K562 (cell line): ENCODE data around the gene PLA2G2C.

Source experiments
- CBX2 ChIP-seq: fragments of 200-600 bp; sonication (generic); IDR thresholded peaks from one replicate; pipeline ENCODE4 v1.6.1; 2012; ENCODE audit warnings: mild to moderate bottlenecking, low read length, inconsistent platforms; ENCODE audit not compliant: insufficient read depth, poor library complexity, severe bottlenecking
- EP300 ChIP-seq: IDR thresholded peaks from 2 replicates; pipeline ENCODE4 v1.6.1; 2012; ENCODE audit warnings: low read length, improper control_type of control experiment
- HDAC2 ChIP-seq: fragments of 450-650 bp; IDR thresholded peaks from 2 replicates; pipeline ENCODE4 v1.6.1; 2016; ENCODE audit warnings: mild to moderate bottlenecking
- MYC ChIP-seq, 2 experiments: fragments of 250-450 bp in 1 of 2; sonication (Bioruptor Pico) in 1 of 2; IDR thresholded peaks; 2 replicates each; pipeline versions ENCODE4 v1.5.1 to v1.6.1; 2012 to 2021; ENCODE audit warnings: low read depth in 2 of 2, borderline replicate concordance in 1 of 2, improper control_type of control experiment in 1 of 2, low read length in 1 of 2, mild to moderate bottlenecking in 1 of 2, moderate library complexity in 1 of 2
- TCF7L2 ChIP-seq: fragments of 150-350 bp; IDR thresholded peaks from 2 replicates; pipeline ENCODE4 v1.6.1; 2016; ENCODE audit warnings: low read depth, mild to moderate bottlenecking, low read length, moderate library complexity
- TF ChIP-seq, protein P1 (sequence below): sonication (generic); formaldehyde crosslinking; IDR thresholded peaks from 2 replicates; pipeline ENCODE4 v1.5.0; 2020; ENCODE audit warnings: missing genetic modification reagents

DNA sequence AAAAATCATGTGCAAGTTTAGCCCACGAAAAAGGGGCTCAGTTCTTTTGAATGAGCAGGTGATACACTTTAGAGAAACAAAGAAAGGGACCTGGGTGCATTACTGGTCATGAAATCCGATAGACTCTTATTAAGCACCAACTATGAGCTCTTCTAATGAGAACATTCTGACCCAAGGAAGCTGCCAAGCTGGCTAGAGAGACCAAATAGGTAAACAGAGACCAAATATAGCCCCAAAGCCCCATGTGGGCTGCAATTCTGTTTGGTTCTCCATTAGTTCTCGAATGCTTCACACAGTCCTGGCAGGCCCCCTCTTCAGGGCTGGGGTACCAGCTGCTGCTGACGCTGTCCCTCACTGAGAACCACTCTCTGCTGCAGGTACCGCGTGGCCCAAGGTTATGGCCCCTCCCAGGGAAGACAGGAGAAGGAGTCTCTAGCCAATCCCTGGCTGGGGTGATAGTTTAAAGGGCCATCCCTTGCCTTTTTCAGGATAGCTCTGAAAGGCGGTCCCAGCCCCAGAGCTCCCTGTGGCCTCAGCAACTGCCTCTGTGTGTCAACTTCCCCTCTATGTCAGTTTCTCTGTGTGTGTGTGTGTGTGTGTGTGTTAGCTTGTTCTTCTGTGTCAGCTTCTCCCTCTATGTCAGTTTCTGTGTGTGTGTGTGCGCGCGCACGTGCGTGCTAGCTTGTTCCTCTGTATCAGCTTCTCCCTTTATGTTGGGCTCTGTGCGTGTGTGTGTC lies 7.5 kb downstream of the PLA2G2C start:
- TF ChIP-seq MYC (IDR thresholded peaks at IDR 0.05; ENCODE audit: low read depth, low read length) (no peak), MYC (CRISPR knock-in tag; IDR thresholded peaks at IDR 0.05; ENCODE audit: borderline replicate concordance, low read depth) (no peak), EP300 (no peak), TCF7L2 (no peak), CBX2 (no peak), HDAC2 (no peak)
- TF ChIP-seq, protein P1, sequence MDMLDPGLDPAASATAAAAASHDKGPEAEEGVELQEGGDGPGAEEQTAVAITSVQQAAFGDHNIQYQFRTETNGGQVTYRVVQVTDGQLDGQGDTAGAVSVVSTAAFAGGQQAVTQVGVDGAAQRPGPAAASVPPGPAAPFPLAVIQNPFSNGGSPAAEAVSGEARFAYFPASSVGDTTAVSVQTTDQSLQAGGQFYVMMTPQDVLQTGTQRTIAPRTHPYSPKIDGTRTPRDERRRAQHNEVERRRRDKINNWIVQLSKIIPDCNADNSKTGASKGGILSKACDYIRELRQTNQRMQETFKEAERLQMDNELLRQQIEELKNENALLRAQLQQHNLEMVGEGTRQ (CRISPR knock-in tag): no peak
